Measurements from ENCODE around the gene KIRREL1. TPM values are rescaled to one million over a fixed set of nuclear protein-coding genes. Genes with fewer than 3 reads are reported as not detected.

KIRREL1 gene
- total RNA-seq, 1 donor from 2014 or later = 195 TPM

DNA sequence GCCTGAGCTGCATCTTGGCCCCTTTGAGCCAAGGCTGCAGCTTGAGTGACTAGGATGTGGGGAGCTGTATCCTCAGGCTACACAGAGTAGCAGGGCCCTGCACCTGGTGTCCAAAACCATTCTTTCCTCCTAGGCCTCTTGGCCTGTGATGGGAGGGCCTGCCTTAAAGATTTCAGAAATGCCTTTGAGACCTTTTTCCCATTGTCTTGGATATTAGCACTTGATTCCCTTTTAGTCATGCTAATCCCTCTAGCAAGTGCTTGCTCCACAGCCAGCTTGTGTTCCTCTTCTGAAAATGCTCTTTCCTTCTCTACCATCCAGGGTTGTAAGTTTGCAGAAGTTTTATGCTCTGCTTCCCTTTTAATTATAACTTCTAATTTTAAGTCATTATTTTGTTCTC is 21.7 kb upstream of the KIRREL1 start:
- TF ChIP-seq, protein P1, sequence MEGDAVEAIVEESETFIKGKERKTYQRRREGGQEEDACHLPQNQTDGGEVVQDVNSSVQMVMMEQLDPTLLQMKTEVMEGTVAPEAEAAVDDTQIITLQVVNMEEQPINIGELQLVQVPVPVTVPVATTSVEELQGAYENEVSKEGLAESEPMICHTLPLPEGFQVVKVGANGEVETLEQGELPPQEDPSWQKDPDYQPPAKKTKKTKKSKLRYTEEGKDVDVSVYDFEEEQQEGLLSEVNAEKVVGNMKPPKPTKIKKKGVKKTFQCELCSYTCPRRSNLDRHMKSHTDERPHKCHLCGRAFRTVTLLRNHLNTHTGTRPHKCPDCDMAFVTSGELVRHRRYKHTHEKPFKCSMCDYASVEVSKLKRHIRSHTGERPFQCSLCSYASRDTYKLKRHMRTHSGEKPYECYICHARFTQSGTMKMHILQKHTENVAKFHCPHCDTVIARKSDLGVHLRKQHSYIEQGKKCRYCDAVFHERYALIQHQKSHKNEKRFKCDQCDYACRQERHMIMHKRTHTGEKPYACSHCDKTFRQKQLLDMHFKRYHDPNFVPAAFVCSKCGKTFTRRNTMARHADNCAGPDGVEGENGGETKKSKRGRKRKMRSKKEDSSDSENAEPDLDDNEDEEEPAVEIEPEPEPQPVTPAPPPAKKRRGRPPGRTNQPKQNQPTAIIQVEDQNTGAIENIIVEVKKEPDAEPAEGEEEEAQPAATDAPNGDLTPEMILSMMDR (IDR thresholded peaks at IDR 0.05; ENCODE audit: insufficient read depth, low read depth, low read length) = no peak
- no peak for TF ChIP-seq EZH2 (IDR thresholded peaks at IDR 0.05; ENCODE audit: insufficient read depth, low read length)
- Mint-ChIP-seq H3K4me3 (ENCODE audit: unreplicated experiment) (no peak overlapping the region), H3K27me3 (ENCODE audit: low read depth, unreplicated experiment) (peaks cover 14% of the 10 kb centered on the region), H3K9me3 (ENCODE audit: unreplicated experiment) (peaks cover 24% of the 10 kb centered on the region), H3K27ac (ENCODE audit: unreplicated experiment) (no peak overlapping the region), H3K4me1 (ENCODE audit: low read depth, unreplicated experiment) (peaks cover 18% of the 10 kb centered on the region), H3K36me3 (ENCODE audit: low read depth, unreplicated experiment) (peaks cover 2% of the 10 kb centered on the region)
- FAIRE-seq (no peak), DNase-seq (ENCODE audit: low read depth) (no peak)
- H3K9me3 ChIP-seq (ENCODE audit: insufficient read depth, low read depth, low read length) = no peaks in the 10 kb centered on the region
- no peak overlapping the region for H2AFZ ChIP-seq (ENCODE audit: low read depth, low read length)
- H3K27ac ChIP-seq (ENCODE audit: low read depth, low read length) = no peak overlapping the region
- peaks cover 21% of the 10 kb centered on the region for H3K4me1 ChIP-seq (ENCODE audit: insufficient read depth, low read length)
- no peaks in the 10 kb centered on the region for H4K20me1 ChIP-seq (ENCODE audit: insufficient read depth, low read length)
- H3K4me2 ChIP-seq (ENCODE audit: low read length) = no peak overlapping the region
- no peaks in the 10 kb centered on the region for H3K36me3 ChIP-seq (ENCODE audit: insufficient read depth, low read length)
- no peaks in the 10 kb centered on the region for H3K79me2 ChIP-seq (ENCODE audit: insufficient read depth, low read length)
- H3K9ac ChIP-seq (ENCODE audit: low read length) = no peak overlapping the region
- no peak overlapping the region for H3K4me3 ChIP-seq (ENCODE audit: insufficient read depth, low read depth, low read length)
- H3K27me3 ChIP-seq (ENCODE audit: insufficient read depth, low read length) = peaks cover 2% of the 10 kb centered on the region

DNA sequence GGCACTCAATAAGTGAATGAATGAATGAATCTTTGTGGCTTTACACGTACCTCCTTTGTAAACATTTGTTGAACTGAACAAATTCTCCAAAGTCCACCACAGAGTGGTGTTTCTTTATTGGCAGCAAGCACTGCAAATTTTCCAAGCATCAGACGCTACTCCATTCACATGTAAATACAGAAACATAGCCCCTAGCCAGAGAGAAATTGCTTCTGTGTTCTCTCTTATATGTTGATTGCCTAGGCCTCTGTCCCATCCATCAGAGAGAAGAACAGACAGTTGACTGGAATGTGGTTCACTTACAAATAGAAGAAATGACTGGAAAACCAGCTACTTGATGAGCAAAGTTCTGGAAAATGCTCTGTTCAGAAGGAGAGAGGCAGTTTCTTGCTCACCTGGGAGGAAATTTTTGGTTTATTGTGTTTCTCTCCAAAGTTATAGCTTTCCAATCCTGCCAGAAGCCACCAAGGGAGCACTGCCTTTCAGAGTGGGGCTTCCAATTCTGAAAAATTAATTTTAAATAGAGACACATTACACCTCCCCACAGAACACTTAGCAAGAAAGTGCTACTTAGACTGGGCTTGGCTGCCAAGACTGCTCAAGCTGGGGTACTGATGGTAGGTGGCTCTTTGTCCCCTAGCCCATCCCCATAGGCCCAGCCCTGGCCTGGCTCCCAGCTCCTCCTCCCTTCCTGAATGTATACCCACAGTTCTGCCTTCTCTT is 18.1 kb upstream of the KIRREL1 start:
- H3K4me3 ChIP-seq (ENCODE audit: insufficient read depth, low read depth, low read length) = no peak overlapping the region
- Mint-ChIP-seq H3K36me3 (ENCODE audit: low read depth, unreplicated experiment) (peaks cover 2% of the 10 kb centered on the region), H3K4me3 (ENCODE audit: unreplicated experiment) (no peak overlapping the region), H3K9me3 (ENCODE audit: unreplicated experiment) (peaks cover 19% of the 10 kb centered on the region), H3K4me1 (ENCODE audit: low read depth, unreplicated experiment) (no peaks in the 10 kb centered on the region), H3K27ac (ENCODE audit: unreplicated experiment) (no peak overlapping the region), H3K27me3 (ENCODE audit: low read depth, unreplicated experiment) (peaks cover 21% of the 10 kb centered on the region)
- H3K9me3 ChIP-seq (ENCODE audit: insufficient read depth, low read depth, low read length) = no peaks in the 10 kb centered on the region
- no peak for FAIRE-seq
- no peak overlapping the region for H3K4me2 ChIP-seq (ENCODE audit: low read length)
- H3K79me2 ChIP-seq (ENCODE audit: insufficient read depth, low read length) = no peaks in the 10 kb centered on the region
- H3K27me3 ChIP-seq (ENCODE audit: insufficient read depth, low read length) = peaks cover 2% of the 10 kb centered on the region
- H3K36me3 ChIP-seq (ENCODE audit: insufficient read depth, low read length) = no peaks in the 10 kb centered on the region
- no peak overlapping the region for H3K9ac ChIP-seq (ENCODE audit: low read length)
- TF ChIP-seq EZH2 (IDR thresholded peaks at IDR 0.05; ENCODE audit: insufficient read depth, low read length) = no peak
- TF ChIP-seq, protein P1 (IDR thresholded peaks at IDR 0.05; ENCODE audit: insufficient read depth, low read depth, low read length) = no peak
- H2AFZ ChIP-seq (ENCODE audit: low read depth, low read length) = no peak overlapping the region
- no peak for DNase-seq (ENCODE audit: low read depth)
- no peaks in the 10 kb centered on the region for H4K20me1 ChIP-seq (ENCODE audit: insufficient read depth, low read length)
- no peak overlapping the region for H3K27ac ChIP-seq (ENCODE audit: low read depth, low read length)
- peaks cover 2% of the 10 kb centered on the region for H3K4me1 ChIP-seq (ENCODE audit: insufficient read depth, low read length)

DNA sequence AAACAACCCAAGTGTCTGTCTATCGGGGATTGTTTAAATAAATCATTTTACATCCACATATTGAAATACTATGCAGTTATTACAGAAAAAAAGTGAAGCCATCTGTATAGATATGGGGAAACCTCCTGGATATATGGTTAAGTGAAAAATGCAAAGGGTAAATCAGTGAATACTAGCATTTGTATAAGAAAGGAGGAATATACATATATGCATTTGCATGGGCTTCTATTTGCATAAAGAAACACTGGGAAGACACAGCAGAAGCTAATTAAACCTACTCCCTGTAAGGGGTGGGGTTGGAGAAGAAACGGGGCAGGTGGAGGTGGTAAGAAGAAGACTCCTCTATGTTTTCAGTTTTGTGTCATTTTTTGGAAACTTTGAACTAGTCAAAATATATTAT is 16.6 kb upstream of the KIRREL1 start:
- no peaks in the 10 kb centered on the region for H3K9me3 ChIP-seq (ENCODE audit: insufficient read depth, low read depth, low read length)
- no peaks in the 10 kb centered on the region for H3K79me2 ChIP-seq (ENCODE audit: insufficient read depth, low read length)
- H3K36me3 ChIP-seq (ENCODE audit: insufficient read depth, low read length) = no peaks in the 10 kb centered on the region
- no peaks in the 10 kb centered on the region for H3K4me1 Mint-ChIP-seq (ENCODE audit: low read depth, unreplicated experiment)
- H3K4me3 ChIP-seq (ENCODE audit: insufficient read depth, low read depth, low read length) = no peak overlapping the region
- no peak overlapping the region for H2AFZ ChIP-seq (ENCODE audit: low read depth, low read length)
- no peaks in the 10 kb centered on the region for H4K20me1 ChIP-seq (ENCODE audit: insufficient read depth, low read length)
- H3K9ac ChIP-seq (ENCODE audit: low read length) = no peak overlapping the region
- no peak overlapping the region for H3K4me3 Mint-ChIP-seq (ENCODE audit: unreplicated experiment)
- no peak overlapping the region for H3K27ac ChIP-seq (ENCODE audit: low read depth, low read length)
- H3K4me2 ChIP-seq (ENCODE audit: low read length) = no peak overlapping the region
- H3K9me3 Mint-ChIP-seq (ENCODE audit: unreplicated experiment) = peaks cover 13% of the 10 kb centered on the region
- peaks cover 2% of the 10 kb centered on the region for H3K36me3 Mint-ChIP-seq (ENCODE audit: low read depth, unreplicated experiment)
- no peak for DNase-seq (ENCODE audit: low read depth)
- H3K27ac Mint-ChIP-seq (ENCODE audit: unreplicated experiment) = no peak overlapping the region
- H3K27me3 Mint-ChIP-seq (ENCODE audit: low read depth, unreplicated experiment) = peaks cover 21% of the 10 kb centered on the region
- H3K27me3 ChIP-seq (ENCODE audit: insufficient read depth, low read length) = peaks cover 2% of the 10 kb centered on the region
- peaks cover 2% of the 10 kb centered on the region for H3K4me1 ChIP-seq (ENCODE audit: insufficient read depth, low read length)
- no peak for FAIRE-seq
- TF ChIP-seq, protein P1 (IDR thresholded peaks at IDR 0.05; ENCODE audit: insufficient read depth, low read depth, low read length) = no peak
- no peak for TF ChIP-seq EZH2 (IDR thresholded peaks at IDR 0.05; ENCODE audit: insufficient read depth, low read length)
